HG03521 (cell line): ENCODE measurements around the gene SORBS2.

Experiments
- ATAC-seq: cut with Tn5 transposase; IDR thresholded peaks from one replicate; pipeline ENCODE4 v1.9.1; 2021; ENCODE audit warnings: mild to moderate bottlenecking, moderate library complexity; ENCODE audit not compliant: unreplicated experiment

Gene SORBS2

DNA sequence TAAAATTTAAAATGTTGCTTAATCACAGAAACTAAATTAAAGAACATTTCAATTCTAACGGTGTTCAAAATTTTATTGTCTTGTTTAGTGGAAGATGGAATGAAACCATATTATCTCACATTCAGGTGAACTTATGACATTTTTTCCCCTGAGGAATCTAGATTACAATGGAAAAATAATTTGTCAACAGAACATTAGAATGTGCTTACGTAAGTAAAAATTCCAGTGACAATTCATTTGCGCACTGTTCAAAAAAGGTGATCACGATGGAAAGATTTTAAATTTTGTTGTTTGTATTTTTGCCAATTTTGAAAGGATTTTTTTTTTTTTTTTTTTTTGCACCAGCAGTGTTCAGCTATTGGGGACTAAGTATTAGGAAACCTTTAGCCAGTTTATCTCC, 23.3 kb upstream of the SORBS2 start:
- no peak for ATAC-seq

DNA sequence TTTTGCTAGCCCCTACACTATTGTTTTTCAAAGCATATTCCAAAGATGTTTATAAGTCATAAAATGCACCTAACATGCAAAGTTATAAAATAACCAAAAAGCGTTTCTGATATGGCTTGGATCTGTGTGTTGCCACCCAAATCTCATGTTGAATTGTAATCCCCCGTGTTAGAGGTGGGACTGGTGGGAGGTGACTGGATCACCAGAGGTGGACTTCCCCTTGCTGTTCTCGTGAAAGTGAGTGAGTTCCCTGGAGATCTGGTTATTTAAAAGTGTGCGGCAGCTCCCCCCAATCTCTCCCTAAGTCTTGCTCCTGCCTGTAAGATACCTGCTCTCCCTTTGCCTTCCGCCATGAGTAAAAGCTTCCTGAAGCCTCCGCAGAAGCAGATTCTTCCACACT, 22.8 kb upstream of the SORBS2 start:
- no peak for ATAC-seq

GRCh38 chr4:185834088-185834487, 22.1 kb upstream of the SORBS2 start:
- no peak for ATAC-seq

- ATAC-seq = no peak
Measured at GRCh38 chr4:185833055-185833598, 21.1 kb upstream of the SORBS2 start.

DNA sequence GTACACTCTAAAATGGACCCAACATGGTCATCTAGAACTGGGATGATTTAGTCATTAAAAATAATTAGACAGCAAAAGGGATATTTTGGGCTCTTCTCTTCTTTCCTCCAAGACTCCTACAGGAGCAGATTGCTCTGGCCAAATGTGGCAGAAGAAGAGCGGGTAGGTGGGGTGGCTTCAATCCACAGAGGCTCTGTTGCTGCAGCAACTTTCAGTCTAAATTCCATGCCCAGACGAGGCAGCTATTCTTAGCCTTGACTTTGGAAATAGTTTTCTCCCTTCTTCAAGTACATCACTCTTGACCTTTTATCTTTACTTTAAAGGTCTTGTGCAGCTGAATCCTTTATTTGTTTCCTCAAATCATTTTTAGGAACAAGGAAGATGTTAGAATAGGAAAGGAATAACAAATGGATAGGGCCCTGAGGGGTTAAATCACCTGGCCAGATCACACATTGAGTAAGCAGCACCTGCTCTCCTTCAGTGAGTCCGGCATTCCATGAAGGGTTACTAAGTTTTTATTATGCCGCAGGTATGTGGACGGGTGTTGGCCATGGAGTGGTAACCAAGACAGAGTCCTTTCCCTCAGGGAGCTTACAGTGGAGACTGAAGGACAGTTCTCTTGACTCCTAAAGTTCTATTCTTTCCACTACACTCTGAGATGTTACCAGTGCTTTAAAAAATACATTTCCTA, 19.3 kb upstream of the SORBS2 start:
- ATAC-seq = no peak

- no peak for ATAC-seq
Measured at GRCh38 chr4:185830263-185830994, 18.4 kb upstream of the SORBS2 start.

GRCh38 chr4:185826381-185826780, 14.4 kb upstream of the SORBS2 start:
- ATAC-seq = no peak

GRCh38 chr4:185825737-185826136, 13.7 kb upstream of the SORBS2 start:
- ATAC-seq = no peak

- ATAC-seq = no peak
Measured at GRCh38 chr4:185822791-185823190, 10.8 kb upstream of the SORBS2 start.

- ATAC-seq = no peak
Measured at GRCh38 chr4:185821029-185821419, 9.0 kb upstream of the SORBS2 start.

- no peak for ATAC-seq
Measured at GRCh38 chr4:185820146-185821028, 8.4 kb upstream of the SORBS2 start.

DNA sequence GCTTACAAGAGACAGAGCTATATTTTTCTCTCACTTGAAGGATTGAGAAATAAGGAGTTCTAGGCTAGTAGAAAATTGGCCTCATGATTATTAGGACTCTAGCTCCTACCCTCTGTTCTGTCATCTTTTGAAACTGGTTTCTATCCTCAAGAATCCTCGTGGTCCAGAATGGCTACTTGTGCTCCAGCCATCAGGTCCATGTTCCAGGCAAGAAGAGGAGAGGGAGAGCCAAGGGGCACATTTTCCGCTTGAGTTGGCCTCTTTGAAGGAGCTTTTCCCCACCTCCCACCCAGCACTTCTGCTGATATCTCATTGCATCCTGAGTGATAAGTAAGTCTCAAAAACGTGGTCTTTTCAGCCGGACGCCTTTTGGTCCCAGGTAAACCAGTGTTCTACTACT, 7.2 kb upstream of the SORBS2 start:
- no peak for ATAC-seq

DNA sequence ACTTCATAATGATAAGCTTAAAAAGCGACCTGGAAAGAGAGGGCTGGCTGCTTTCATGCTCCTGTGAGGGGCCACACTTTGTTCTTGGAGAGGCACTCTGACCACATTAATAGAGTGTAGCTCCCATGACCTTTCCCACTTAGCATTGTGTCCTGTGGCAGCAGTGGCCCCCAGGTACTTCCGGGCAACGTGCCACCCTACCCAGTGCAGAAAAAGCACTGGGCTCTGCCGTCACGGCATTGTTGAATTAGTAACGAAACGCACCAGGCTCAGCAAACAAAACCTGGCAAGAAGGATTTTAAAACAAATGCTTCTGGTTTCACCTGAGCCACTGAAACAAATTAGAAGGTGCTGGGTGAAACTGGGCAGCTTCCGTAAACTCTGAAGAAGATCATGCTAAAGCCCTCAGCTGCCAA, 5.4 kb upstream of the SORBS2 start:
- no peak for ATAC-seq

- ATAC-seq = no peak
Measured at GRCh38 chr4:185813133-185813532, 1.1 kb upstream of the SORBS2 start.

GRCh38 chr4:185810746-185811508, 1.1 kb downstream of the SORBS2 start:
- no peak for ATAC-seq

GRCh38 chr4:185809533-185810071, 2.4 kb downstream of the SORBS2 start:
- no peak for ATAC-seq

DNA sequence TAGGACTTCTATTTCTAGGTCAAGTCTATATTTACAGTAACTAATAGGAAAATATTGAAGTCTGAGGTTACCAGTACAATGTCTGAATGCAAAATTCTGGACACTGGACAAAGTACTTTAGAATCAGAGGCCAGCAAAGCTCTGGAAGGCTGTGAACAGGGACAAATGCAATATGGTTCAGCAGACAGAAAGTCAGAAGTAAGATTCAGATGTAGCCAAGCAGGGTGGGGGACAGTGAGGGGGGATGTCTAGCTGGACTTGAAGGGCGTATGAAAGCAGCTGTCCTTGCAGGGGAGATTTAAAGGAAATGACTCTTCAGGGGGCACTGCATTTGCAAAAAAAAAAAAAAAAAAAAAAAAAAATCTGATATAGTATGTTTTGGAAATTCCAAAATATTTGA, 2.9 kb downstream of the SORBS2 start:
- no peak for ATAC-seq

DNA sequence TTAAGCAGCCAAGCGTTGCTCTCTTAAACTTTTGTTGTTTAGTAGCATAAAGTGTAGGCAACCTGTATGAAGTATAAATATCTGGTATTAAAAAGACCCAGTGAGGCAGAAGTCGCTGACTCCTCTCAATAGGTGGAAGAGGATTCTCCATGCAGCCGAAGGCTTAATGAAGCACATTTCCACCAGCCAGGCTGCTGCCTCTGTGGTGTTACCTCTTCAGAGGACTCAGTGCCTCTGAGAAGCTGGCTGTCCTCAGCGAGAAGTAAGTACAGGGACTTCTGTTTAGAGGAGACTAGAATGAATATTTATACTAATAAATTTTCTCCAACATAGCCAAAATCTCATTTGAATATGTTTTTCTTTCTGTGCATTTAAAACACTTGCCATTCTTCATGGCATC, 6.0 kb downstream of the SORBS2 start:
- no peak for ATAC-seq

DNA sequence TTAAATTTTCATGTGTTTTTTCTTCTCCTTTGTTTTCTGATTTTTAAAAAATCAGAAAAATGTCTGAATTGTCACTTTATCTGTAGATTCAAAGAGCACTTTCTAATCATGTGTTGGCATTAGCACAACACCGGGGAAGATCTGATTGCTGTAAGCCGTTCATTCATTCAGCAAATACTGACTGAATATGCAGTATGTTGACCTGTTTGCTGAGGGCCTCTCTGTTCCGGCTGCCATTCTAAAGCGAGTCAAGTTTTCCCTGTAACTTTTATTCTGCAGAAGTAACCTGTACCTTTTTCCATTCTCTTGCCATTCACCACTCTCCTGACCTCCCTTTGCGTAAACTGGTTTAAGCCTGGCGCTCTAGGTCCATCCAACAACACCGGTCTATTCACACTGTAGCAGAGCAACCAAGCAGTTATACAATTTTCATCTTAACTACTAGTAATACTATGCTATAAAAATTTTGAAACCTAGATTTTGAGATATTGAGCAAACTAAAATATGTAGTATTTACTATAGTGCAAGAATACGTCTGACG, 6.7 kb downstream of the SORBS2 start:
- ATAC-seq = no peak

- no peak for ATAC-seq
Measured at GRCh38 chr4:185803022-185803421, 9.0 kb downstream of the SORBS2 start.
